Mesendoderm (in vitro differentiated cells): Measurements from ENCODE around the gene SMIM44.

Source experiments
- DNase-seq: peaks from one replicate; pipeline ENCODE4 v3.0.0; 2013
- H2AK5ac ChIP-seq: 2 replicates; pipeline ENCODE4 v1.6.1; 2013; ENCODE audit warnings: low read length, inconsistent platforms
- H2BK120ac ChIP-seq: 2 replicates; pipeline ENCODE4 v1.6.1; 2013; ENCODE audit warnings: low read depth, mild to moderate bottlenecking, low read length, moderate library complexity, mixed read lengths
- H2BK15ac ChIP-seq: replicated peaks from 2 replicates; pipeline ENCODE4 v1.6.1; 2013; ENCODE audit warnings: low read depth, mild to moderate bottlenecking, moderate library complexity
- H2BK5ac ChIP-seq: 2 replicates; pipeline ENCODE4 v1.6.1; 2013; ENCODE audit warnings: low read length, inconsistent platforms
- H3K18ac ChIP-seq: 2 replicates; pipeline ENCODE4 v1.6.1; 2013; ENCODE audit warnings: mild to moderate bottlenecking, low read length, mixed read lengths
- H3K23ac ChIP-seq: one replicate; pipeline ENCODE4 v1.6.1; 2013; ENCODE audit warnings: low read length
- H3K27ac ChIP-seq: 2 replicates; pipeline ENCODE4 v1.5.1; 2013; ENCODE audit warnings: low read depth, mild to moderate bottlenecking, inconsistent platforms, low read length, moderate library complexity
- H3K27me3 ChIP-seq: 2 replicates; pipeline ENCODE4 v1.6.1; 2013; ENCODE audit warnings: low read length, control low read depth, mild to moderate bottlenecking, inconsistent platforms; ENCODE audit not compliant: insufficient read depth, poor library complexity
- H3K36me3 ChIP-seq: 2 replicates; pipeline ENCODE4 v1.6.1; 2013; ENCODE audit warnings: low read length, inconsistent platforms; ENCODE audit not compliant: control insufficient read depth, insufficient read depth
- H3K4ac ChIP-seq: one replicate; pipeline ENCODE4 v1.6.1; 2013; ENCODE audit warnings: low read depth, mild to moderate bottlenecking, low read length, moderate library complexity
- H3K4me1 ChIP-seq: 2 replicates; pipeline ENCODE4 v1.6.1; 2013; ENCODE audit warnings: low read depth, low read length, inconsistent platforms; ENCODE audit not compliant: control insufficient read depth
- H3K4me2 ChIP-seq: 2 replicates; pipeline ENCODE4 v1.6.1; 2013; ENCODE audit warnings: low read length
- H3K4me3 ChIP-seq: 2 replicates; pipeline ENCODE4 v1.5.1; 2013; ENCODE audit warnings: mild to moderate bottlenecking, low read length
- H3K56ac ChIP-seq: one replicate; pipeline ENCODE4 v1.6.1; 2013; ENCODE audit warnings: low read length
- H3K79me1 ChIP-seq: 2 replicates; pipeline ENCODE4 v1.6.1; 2013; ENCODE audit warnings: low read length, inconsistent platforms
- H3K79me2 ChIP-seq: 2 replicates; pipeline ENCODE4 v1.6.1; 2013; ENCODE audit warnings: mild to moderate bottlenecking, low read length; ENCODE audit not compliant: control insufficient read depth, insufficient read depth
- H3K9ac ChIP-seq: 2 replicates; pipeline ENCODE4 v1.6.1; 2013; ENCODE audit warnings: low read length, inconsistent platforms
- H4K5ac ChIP-seq: one replicate; pipeline ENCODE4 v1.6.1; 2013; ENCODE audit warnings: low read length
- H4K8ac ChIP-seq: one replicate; pipeline ENCODE4 v1.6.1; 2013; ENCODE audit warnings: low read depth, mild to moderate bottlenecking, control low read depth, low read length, moderate library complexity
- WGBS: extraction: QIAGEN DNeasy Blood & Tissue Kit; methylation state at CpG from one replicate; pipeline ENCODE4 v1.1.7; 2013; ENCODE audit warnings: low lambda C conversion rate, missing lambda C conversion rate; ENCODE audit not compliant: insufficient coverage; ENCODE audit errors: extremely low coverage; 5-methylcytosine and 5-hydroxymethylcytosine counted together

The SMIM44 gene

DNA sequence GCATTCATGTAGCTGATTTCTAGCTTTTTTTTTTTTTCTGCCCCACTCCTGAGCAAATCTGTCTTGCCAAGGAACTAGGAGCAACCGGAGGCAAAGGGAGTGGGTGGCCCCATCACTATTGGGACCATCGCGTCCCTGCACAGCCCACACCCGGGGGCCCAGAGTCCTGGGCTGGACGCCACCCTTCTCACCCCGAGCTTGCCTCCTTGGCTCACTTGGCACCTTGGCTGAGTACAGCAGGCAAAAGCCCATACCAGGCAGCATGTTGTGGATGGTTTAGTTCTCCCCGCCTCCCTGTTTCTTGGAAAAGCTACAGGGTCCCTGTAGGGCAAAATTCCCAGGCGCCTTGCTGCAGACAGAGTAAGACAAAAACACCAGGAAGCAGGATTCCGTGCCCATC lies 16.6 kb downstream of the SMIM44 start:
- no peak overlapping the region for H3K18ac ChIP-seq
- H3K23ac ChIP-seq, result no peak overlapping the region
- H3K79me2 ChIP-seq, result no peaks in the 10 kb centered on the region
- H3K27me3 ChIP-seq, result no peaks in the 10 kb centered on the region
- no peak overlapping the region for H3K4me2 ChIP-seq
- H3K27ac ChIP-seq, result no peak overlapping the region
- H3K9ac ChIP-seq, result no peak overlapping the region
- no peak overlapping the region for H4K5ac ChIP-seq
- H3K4me1 ChIP-seq, result no peaks in the 10 kb centered on the region
- H3K79me1 ChIP-seq, result no peaks in the 10 kb centered on the region
- no peak overlapping the region for H2BK15ac ChIP-seq
- H2BK5ac ChIP-seq, result no peak overlapping the region
- no peak overlapping the region for H2AK5ac ChIP-seq
- H3K36me3 ChIP-seq, result no peaks in the 10 kb centered on the region
- no peak overlapping the region for H4K8ac ChIP-seq
- no CpG with 5 or more reads among the region's 9 CpGs for WGBS
- H3K4me3 ChIP-seq, result no peak overlapping the region
- DNase-seq, result no peak
- no peak overlapping the region for H2BK120ac ChIP-seq
- H3K4ac ChIP-seq, result no peak overlapping the region
- H3K56ac ChIP-seq, result no peak overlapping the region

DNA sequence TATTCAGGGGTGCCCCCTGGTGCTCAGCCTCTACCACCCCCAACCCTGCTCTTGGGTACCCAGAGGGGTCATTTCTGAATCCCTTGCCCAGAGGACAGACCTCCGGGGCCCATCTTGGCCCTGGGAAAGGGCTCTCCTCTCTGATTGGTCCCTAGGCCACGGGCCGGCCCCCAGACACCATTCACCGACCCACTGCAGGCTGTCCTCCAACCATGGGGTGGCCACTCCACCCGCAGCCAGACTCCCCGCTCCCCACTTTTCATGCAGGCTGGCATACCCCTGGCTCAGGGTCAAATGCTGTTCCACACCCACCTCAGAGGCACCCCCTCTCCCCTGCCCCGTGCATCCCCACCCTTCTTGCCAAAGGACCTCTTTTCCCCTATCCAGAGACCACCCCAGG lies 17.7 kb downstream of the SMIM44 start:
- Histone ChIP-seq H3K27me3 (no peaks in the 10 kb centered on the region), H3K79me2 (no peaks in the 10 kb centered on the region), H3K4ac (no peak overlapping the region), H3K23ac (no peak overlapping the region), H2AK5ac (no peak overlapping the region), H3K27ac (no peak overlapping the region), H2BK5ac (no peak overlapping the region), H3K79me1 (no peaks in the 10 kb centered on the region), H3K18ac (peak overlapping the region; percentile 94), H3K56ac (peak overlapping the region; percentile 67), H3K9ac (no peak overlapping the region), H2BK120ac (no peak overlapping the region), H3K4me3 (no peak overlapping the region), H3K4me2 (no peak overlapping the region), H3K4me1 (no peaks in the 10 kb centered on the region), H4K8ac (no peak overlapping the region), H3K36me3 (no peaks in the 10 kb centered on the region), H2BK15ac (no peak overlapping the region), H4K5ac (no peak overlapping the region)
- DNase-seq, result no peak
- WGBS, result no CpG with 5 or more reads among the region's 7 CpGs

DNA sequence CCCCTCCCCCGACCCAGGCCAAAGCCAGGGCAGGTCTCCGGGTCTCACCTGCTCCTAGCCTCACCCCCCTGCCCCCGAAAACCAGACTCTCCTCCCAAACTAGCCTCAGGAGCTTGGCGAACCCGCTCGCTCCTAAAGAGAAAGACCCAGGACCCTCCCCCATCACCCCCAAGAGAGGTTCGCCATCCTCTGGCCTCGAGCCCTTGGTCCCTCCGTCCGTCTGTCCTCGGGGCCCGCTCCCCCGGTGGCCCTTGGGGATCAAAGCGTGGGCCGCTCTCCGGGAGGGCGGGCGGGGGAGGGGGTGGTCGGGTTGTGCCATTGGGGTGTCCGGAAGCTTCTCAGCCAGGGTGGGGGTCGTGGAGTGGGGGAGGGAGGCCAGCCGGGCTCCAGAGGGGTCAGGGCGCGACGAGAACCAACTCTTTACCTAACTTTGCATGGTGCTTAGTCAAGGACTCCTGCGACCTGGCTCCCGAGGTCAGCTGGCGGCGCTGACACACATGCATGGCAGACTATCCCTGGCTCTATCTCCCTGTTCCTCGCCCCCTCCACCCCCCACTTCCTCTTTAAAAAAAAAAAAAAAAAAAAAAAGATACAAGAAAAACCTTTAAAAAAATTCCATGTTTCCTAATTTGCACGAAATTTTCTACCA lies 18.5 kb downstream of the SMIM44 start:
- no CpG with 5 or more reads among the region's 31 CpGs for WGBS
- Histone ChIP-seq H2AK5ac (no peak overlapping the region), H3K18ac (peak overlapping the region; percentile 93)

GRCh38 chr19:3463714-3464586 lies 19.3 kb downstream of the SMIM44 start:
- no CpG with 5 or more reads among the region's 57 CpGs for WGBS
- DNase-seq, result no peak
- H3K18ac ChIP-seq, result peak overlapping the region; percentile 93

More for the DNA sequence above, 18.5 kb downstream of the SMIM44 start:
- peak overlapping the region; percentile 5 for H3K4me2 ChIP-seq
- H3K36me3 ChIP-seq, result no peaks in the 10 kb centered on the region
- DNase-seq, result peak; percentile 68
- peak overlapping the region; percentile 54 for H3K9ac ChIP-seq
- H2BK120ac ChIP-seq, result peak overlapping the region; percentile 46
- no peak overlapping the region for H3K27ac ChIP-seq
- no peak overlapping the region for H3K23ac ChIP-seq
- H4K8ac ChIP-seq, result no peak overlapping the region
- H2BK15ac ChIP-seq, result no peak overlapping the region
- H3K79me1 ChIP-seq, result no peaks in the 10 kb centered on the region
- H3K4me3 ChIP-seq, result no peak overlapping the region
- H3K56ac ChIP-seq, result peak overlapping the region; percentile 84
- no peaks in the 10 kb centered on the region for H3K27me3 ChIP-seq
- H3K79me2 ChIP-seq, result no peaks in the 10 kb centered on the region
- H4K5ac ChIP-seq, result no peak overlapping the region
- no peak overlapping the region for H2BK5ac ChIP-seq
- H3K4ac ChIP-seq, result peak overlapping the region; percentile 82
- H3K4me1 ChIP-seq, result peaks cover 1% of the 10 kb centered on the region

GRCh38 chr19:3462991-3463713 lies 20.1 kb downstream of the SMIM44 start:
- H3K27ac ChIP-seq, result no peak overlapping the region
- WGBS, result no CpG with 5 or more reads among the region's 58 CpGs
- H3K79me1 ChIP-seq, result no peaks in the 10 kb centered on the region
- DNase-seq, result no peak
- H3K18ac ChIP-seq, result peak overlapping the region; percentile 93
- H3K4ac ChIP-seq, result peak overlapping the region; percentile 74
- H3K4me3 ChIP-seq, result no peak overlapping the region
- H3K56ac ChIP-seq, result peak overlapping the region; percentile 84
- H3K36me3 ChIP-seq, result no peaks in the 10 kb centered on the region
- H2BK120ac ChIP-seq, result no peak overlapping the region
- H3K4me1 ChIP-seq, result peaks cover 6% of the 10 kb centered on the region
- H2AK5ac ChIP-seq, result no peak overlapping the region
- no peak overlapping the region for H3K23ac ChIP-seq
- H3K9ac ChIP-seq, result peak overlapping the region; percentile 59
- no peak overlapping the region for H2BK5ac ChIP-seq
- no peak overlapping the region for H4K8ac ChIP-seq
- no peak overlapping the region for H2BK15ac ChIP-seq
- no peaks in the 10 kb centered on the region for H3K27me3 ChIP-seq
- H3K79me2 ChIP-seq, result no peaks in the 10 kb centered on the region
- H3K4me2 ChIP-seq, result peak overlapping the region; percentile 57
- H4K5ac ChIP-seq, result no peak overlapping the region

More at GRCh38 chr19:3463714-3464586, 19.3 kb downstream of the SMIM44 start:
- H4K8ac ChIP-seq, result no peak overlapping the region
- H4K5ac ChIP-seq, result no peak overlapping the region
- H2BK120ac ChIP-seq, result no peak overlapping the region
- H3K27ac ChIP-seq, result no peak overlapping the region
- H3K9ac ChIP-seq, result peak overlapping the region; percentile 73
- H2BK5ac ChIP-seq, result no peak overlapping the region
- peak overlapping the region; percentile 39 for H3K4me2 ChIP-seq
- no peaks in the 10 kb centered on the region for H3K36me3 ChIP-seq
- H2AK5ac ChIP-seq, result no peak overlapping the region
- no peaks in the 10 kb centered on the region for H3K27me3 ChIP-seq
- no peaks in the 10 kb centered on the region for H3K79me1 ChIP-seq
- H3K4me1 ChIP-seq, result peaks cover 3% of the 10 kb centered on the region
- no peaks in the 10 kb centered on the region for H3K79me2 ChIP-seq
- no peak overlapping the region for H2BK15ac ChIP-seq
- H3K23ac ChIP-seq, result no peak overlapping the region
- peak overlapping the region; percentile 84 for H3K56ac ChIP-seq
- peak overlapping the region; percentile 82 for H3K4ac ChIP-seq
- no peak overlapping the region for H3K4me3 ChIP-seq
